ENCODE results near the gene PTBP3. TPM values are rescaled to one million over a fixed set of nuclear protein-coding genes. Genes with fewer than 3 reads are reported as not detected.
A peak's percentile ranks its signal among the peaks of the same experiment; 100 is the strongest.

PTBP3 gene
- total RNA-seq, 2 experiments from 2014 or later: 152 to 186 TPM

DNA sequence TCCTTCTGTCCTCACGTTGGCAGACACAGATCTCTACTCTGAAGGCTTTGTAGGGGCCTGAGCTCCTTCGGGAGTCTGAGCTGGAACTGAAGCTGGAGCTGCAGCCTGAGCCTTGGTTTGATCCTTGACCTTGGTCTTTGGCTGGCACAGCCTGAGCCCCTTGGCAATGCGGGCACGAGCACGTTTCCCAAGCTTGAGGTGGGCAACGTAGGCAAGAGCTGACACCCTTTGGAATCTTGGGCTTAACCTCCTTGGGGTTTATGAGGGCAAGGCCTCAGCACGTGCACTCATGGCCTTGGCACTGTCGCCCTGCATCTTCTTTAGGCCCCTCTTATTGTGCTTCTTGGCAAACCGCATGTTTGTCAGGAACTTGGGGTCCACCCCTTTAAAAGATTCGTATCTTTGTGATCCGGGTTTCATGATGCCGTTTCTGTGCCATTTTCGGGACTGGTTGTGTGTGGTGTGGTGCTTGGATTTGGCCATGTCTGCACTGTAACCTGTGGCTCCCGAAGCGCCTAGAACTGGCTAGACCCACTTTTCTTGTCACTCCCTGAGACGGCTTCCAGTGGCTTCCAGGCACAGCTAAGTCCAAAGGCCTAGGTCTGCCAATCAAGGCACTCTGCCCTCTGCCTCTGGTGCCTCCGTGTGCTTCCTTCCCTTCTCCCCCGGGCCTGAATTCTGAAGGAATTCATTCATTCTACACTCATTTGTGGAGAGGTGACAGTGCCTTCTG lies 159.8 kb downstream of the PTBP3 start:
- peaks cover 38% of the 10 kb centered on the region for H3K36me3 Mint-ChIP-seq
- H3K4me1 Mint-ChIP-seq: peaks cover 73% of the 10 kb centered on the region
- ATAC-seq (no peak), DNase-seq (no peak)
- CTCF ChIA-PET: interaction anchor here (1.1 to 3.5 kb wide), 8 partner anchors 11 to 159 kb away, joined by 3 to 21 read pairs (median 6); partner anchors contain the start of gene PTBP3
- H3K27ac Mint-ChIP-seq: peak overlapping the region; percentile 94
- H3K27me3 Mint-ChIP-seq: no peaks in the 10 kb centered on the region
- H3K9me3 Mint-ChIP-seq (ENCODE audit: low read depth): no peaks in the 10 kb centered on the region
- H3K4me3 Mint-ChIP-seq: peak overlapping the region; percentile 86

GRCh38 chr9:112170968-112171367 lies 162.5 kb downstream of the PTBP3 start:
- no peak for DNase-seq
- H3K27ac Mint-ChIP-seq: no peak overlapping the region
- no peaks in the 10 kb centered on the region for H3K27me3 Mint-ChIP-seq
- H3K4me1 Mint-ChIP-seq: peaks cover 71% of the 10 kb centered on the region
- no peak for ATAC-seq
- H3K9me3 Mint-ChIP-seq (ENCODE audit: low read depth): no peaks in the 10 kb centered on the region
- H3K4me3 Mint-ChIP-seq: no peak overlapping the region
- CTCF ChIA-PET: no interaction called here
- peaks cover 43% of the 10 kb centered on the region for H3K36me3 Mint-ChIP-seq

DNA sequence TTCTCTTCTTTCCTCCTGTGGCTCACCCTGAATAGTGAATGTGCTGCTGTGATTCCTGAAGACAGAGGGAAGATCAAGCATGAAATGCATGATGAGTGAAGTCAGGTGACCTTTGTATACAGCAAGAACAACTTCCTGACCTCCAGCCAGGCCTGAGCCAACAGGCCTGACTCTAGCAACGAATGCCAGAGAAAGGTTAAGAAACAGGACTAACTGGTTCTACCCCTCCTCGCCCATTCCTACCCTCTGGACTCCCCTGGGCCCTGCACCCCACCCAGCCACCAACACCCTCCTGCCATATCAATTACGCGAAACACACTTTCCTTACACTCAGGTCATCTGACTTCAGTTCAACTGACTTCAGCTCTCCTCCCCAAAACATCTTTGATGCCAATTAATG lies 163.2 kb downstream of the PTBP3 start:
- H3K4me1 Mint-ChIP-seq: peaks cover 68% of the 10 kb centered on the region
- H3K4me3 Mint-ChIP-seq: no peak overlapping the region
- H3K9me3 Mint-ChIP-seq (ENCODE audit: low read depth): no peaks in the 10 kb centered on the region
- H3K27me3 Mint-ChIP-seq: no peaks in the 10 kb centered on the region
- H3K36me3 Mint-ChIP-seq: peaks cover 43% of the 10 kb centered on the region
- ATAC-seq (no peak), DNase-seq (no peak)
- CTCF ChIA-PET: no interaction called here
- no peak overlapping the region for H3K27ac Mint-ChIP-seq

GRCh38 chr9:112169368-112169767 lies 164.1 kb downstream of the PTBP3 start:
- H3K9me3 Mint-ChIP-seq (ENCODE audit: low read depth): no peaks in the 10 kb centered on the region
- ATAC-seq: no peak
- H3K4me3 Mint-ChIP-seq: no peak overlapping the region

GRCh38 chr9:112168197-112168596 lies 165.2 kb downstream of the PTBP3 start:
- ATAC-seq: peak; percentile 33

More at GRCh38 chr9:112169368-112169767, 164.1 kb downstream of the PTBP3 start:
- no peak overlapping the region for H3K27ac Mint-ChIP-seq
- peaks cover 41% of the 10 kb centered on the region for H3K36me3 Mint-ChIP-seq
- DNase-seq: no peak
- CTCF ChIA-PET: no interaction called here
- no peaks in the 10 kb centered on the region for H3K27me3 Mint-ChIP-seq
- H3K4me1 Mint-ChIP-seq: peaks cover 66% of the 10 kb centered on the region

More at GRCh38 chr9:112168197-112168596, 165.2 kb downstream of the PTBP3 start:
- no peaks in the 10 kb centered on the region for H3K9me3 Mint-ChIP-seq (ENCODE audit: low read depth)
- no peak overlapping the region for H3K4me3 Mint-ChIP-seq
- H3K27me3 Mint-ChIP-seq: no peaks in the 10 kb centered on the region
- CTCF ChIA-PET: no interaction called here
- H3K4me1 Mint-ChIP-seq: peaks cover 54% of the 10 kb centered on the region
- no peak overlapping the region for H3K27ac Mint-ChIP-seq
- peaks cover 32% of the 10 kb centered on the region for H3K36me3 Mint-ChIP-seq
- DNase-seq: no peak

Other genes with a start within 250 kb of the PTBP3 start
- 10 to 100 TPM; 18.5 to 21.2 TPM for gene SUSD1, start 158.3 kb downstream of the PTBP3 start, total RNA-seq
- gene HSDL2, start 46.5 kb upstream of the PTBP3 start, total RNA-seq: 10 to 100 TPM; 18.2 to 19.3 TPM
- gene KIAA1958, start 153.2 kb upstream of the PTBP3 start, total RNA-seq: 10 to 100 TPM in 1 of 2 experiments, 1 to 10 TPM in 1; 7.1 to 11.6 TPM